GM12875 (cell line): ENCODE data around the gene TMEM131L.

Experiments used
- H3K4me3 ChIP-seq: one replicate; pipeline ENCODE4 v1.5.1; 2011; ENCODE audit warnings: low read depth, low read length, control low read depth
- CTCF ChIP-seq: IDR thresholded peaks from 2 replicates; pipeline ENCODE4 v1.5.1; 2011; ENCODE audit warnings: low read depth, mild to moderate bottlenecking, control low read depth, inconsistent platforms, low read length, moderate library complexity, borderline replicate concordance; ENCODE audit not compliant: insufficient read depth

Gene TMEM131L

GRCh38 chr4:153553155-153553818, 87.1 kb downstream of the TMEM131L start:
- TF ChIP-seq CTCF: no peak
- no peak overlapping the region for H3K4me3 ChIP-seq

GRCh38 chr4:153553819-153554170, 87.6 kb downstream of the TMEM131L start:
- no peak overlapping the region for H3K4me3 ChIP-seq
- no peak for TF ChIP-seq CTCF

GRCh38 chr4:153555730-153556434, 89.7 kb downstream of the TMEM131L start:
- no peak overlapping the region for H3K4me3 ChIP-seq
- TF ChIP-seq CTCF: no peak

GRCh38 chr4:153556435-153556815, 90.3 kb downstream of the TMEM131L start:
- no peak for TF ChIP-seq CTCF
- no peak overlapping the region for H3K4me3 ChIP-seq

- H3K4me3 ChIP-seq: no peak overlapping the region
- no peak for TF ChIP-seq CTCF
Observed at GRCh38 chr4:153560908-153561307, 94.7 kb downstream of the TMEM131L start.

GRCh38 chr4:153564630-153565525, 98.7 kb downstream of the TMEM131L start:
- no peak overlapping the region for H3K4me3 ChIP-seq

More at GRCh38 chr4:153564630-153565525, 98.7 kb downstream of the TMEM131L start:
- TF ChIP-seq CTCF: no peak
